Neural progenitor cell (in vitro differentiated cells): ENCODE results near the gene HOXA11. TPM values are rescaled to one million over a fixed set of nuclear protein-coding genes. Genes with fewer than 3 reads are reported as not detected.

Experiments used
- DNase-seq: peaks from one replicate; pipeline ENCODE4 v3.0.0-alpha.2; 2016; ENCODE audit warnings: low spot score
- H2AFZ ChIP-seq: fragments of 200-600 bp; sonication (generic); replicated peaks from 2 replicates; pipeline ENCODE4 v1.6.1; 2016; ENCODE audit warnings: antibody characterized with exemption
- H3F3A ChIP-seq: fragments of 200-600 bp; sonication (generic); 2 replicates; pipeline ENCODE4 v1.6.1; 2016; ENCODE audit warnings: antibody characterized with exemption, low read depth
- H3K27ac ChIP-seq: fragments of 200-600 bp; sonication (generic); 2 replicates; pipeline ENCODE4 v1.5.1; 2016; ENCODE audit warnings: mild to moderate bottlenecking
- H3K27me3 ChIP-seq: fragments of 200-600 bp; sonication (generic); 2 replicates; pipeline ENCODE4 v1.6.1; 2016; ENCODE audit warnings: mild to moderate bottlenecking, moderate library complexity
- H3K36me3 ChIP-seq: fragments of 200-600 bp; sonication (generic); 2 replicates; pipeline ENCODE4 v1.5.1; 2016
- H3K4me1 ChIP-seq: fragments of 200-600 bp; sonication (generic); 2 replicates; pipeline ENCODE4 v1.6.1; 2016; ENCODE audit warnings: mixed run types
- H3K4me2 ChIP-seq: fragments of 200-600 bp; sonication (generic); 2 replicates; pipeline ENCODE4 v1.6.1; 2016
- H3K4me3 ChIP-seq: fragments of 200-600 bp; sonication (generic); 2 replicates; pipeline ENCODE4 v1.5.1; 2016
- H3K79me2 ChIP-seq: fragments of 200-600 bp; sonication (generic); 2 replicates; pipeline ENCODE4 v1.6.1; 2016; ENCODE audit warnings: low read depth
- H3K9ac ChIP-seq: fragments of 200-600 bp; sonication (generic); 2 replicates; pipeline ENCODE4 v1.6.1; 2016
- H3K9me3 ChIP-seq: fragments of 200-600 bp; sonication (generic); 2 replicates; pipeline ENCODE4 v1.5.1; 2016; ENCODE audit warnings: low read depth
- H4K20me1 ChIP-seq: fragments of 200-600 bp; sonication (generic); 2 replicates; pipeline ENCODE4 v1.6.1; 2016; ENCODE audit warnings: low read depth
- H3K27ac Mint-ChIP-seq: 3 replicates; pipeline ENCODE4 v1.8.0; 2021; ENCODE audit warnings: mixed read lengths
- H3K27me3 Mint-ChIP-seq: 2 replicates; pipeline ENCODE4 v1.8.0; 2022; ENCODE audit warnings: low read depth, mild to moderate bottlenecking, inconsistent platforms, moderate library complexity, mixed read lengths; ENCODE audit not compliant: insufficient read depth
- H3K36me3 Mint-ChIP-seq: 3 replicates; pipeline ENCODE4 v1.8.0; 2021; ENCODE audit warnings: mixed read lengths
- H3K4me1 Mint-ChIP-seq: 3 replicates; pipeline ENCODE4 v1.8.0; 2021; ENCODE audit warnings: mixed read lengths
- H3K4me3 Mint-ChIP-seq: 3 replicates; pipeline ENCODE4 v1.8.0; 2021; ENCODE audit warnings: mild to moderate bottlenecking, moderate library complexity, mixed read lengths
- H3K9me3 Mint-ChIP-seq: 3 replicates; pipeline ENCODE4 v1.8.0; 2020; ENCODE audit warnings: mixed read lengths
- EZH2 ChIP-seq: fragments of 200-600 bp; sonication (generic); IDR thresholded peaks from 2 replicates; pipeline ENCODE4 v1.6.1; 2017; ENCODE audit warnings: antibody characterized with exemption, mild to moderate bottlenecking, moderate library complexity
- EZH2phosphoT487 ChIP-seq: fragments of 200-600 bp; sonication (generic); IDR thresholded peaks from 2 replicates; pipeline ENCODE4 v1.6.1; 2017; ENCODE audit warnings: antibody characterized with exemption
- total RNA-seq: library from RNA; depleted of rRNA; stranded (reverse); fragments of >200 nt; gene quantifications from 2 replicates; pipeline ENCODE4 v1.2.3, GENCODE V29; 2015; ENCODE audit warnings: low replicate concordance
- TF ChIP-seq, protein P1 (sequence below): fragments of 200-600 bp; sonication (generic); IDR thresholded peaks from 2 replicates; pipeline ENCODE4 v1.5.1; 2017; ENCODE audit warnings: antibody characterized with exemption, mild to moderate bottlenecking

Gene HOXA11
- total RNA-seq, 1 donor from 2014 or later: not detected

- no peak overlapping the region for H3K4me3 Mint-ChIP-seq
- H3K27me3 Mint-ChIP-seq: peaks cover 85% of the 10 kb centered on the region
- H3K79me2 ChIP-seq: no peaks in the 10 kb centered on the region
- H3K9ac ChIP-seq: no peak overlapping the region
- H3K36me3 ChIP-seq: no peaks in the 10 kb centered on the region
- H2AFZ ChIP-seq: no peak overlapping the region
- TF ChIP-seq, protein P1, sequence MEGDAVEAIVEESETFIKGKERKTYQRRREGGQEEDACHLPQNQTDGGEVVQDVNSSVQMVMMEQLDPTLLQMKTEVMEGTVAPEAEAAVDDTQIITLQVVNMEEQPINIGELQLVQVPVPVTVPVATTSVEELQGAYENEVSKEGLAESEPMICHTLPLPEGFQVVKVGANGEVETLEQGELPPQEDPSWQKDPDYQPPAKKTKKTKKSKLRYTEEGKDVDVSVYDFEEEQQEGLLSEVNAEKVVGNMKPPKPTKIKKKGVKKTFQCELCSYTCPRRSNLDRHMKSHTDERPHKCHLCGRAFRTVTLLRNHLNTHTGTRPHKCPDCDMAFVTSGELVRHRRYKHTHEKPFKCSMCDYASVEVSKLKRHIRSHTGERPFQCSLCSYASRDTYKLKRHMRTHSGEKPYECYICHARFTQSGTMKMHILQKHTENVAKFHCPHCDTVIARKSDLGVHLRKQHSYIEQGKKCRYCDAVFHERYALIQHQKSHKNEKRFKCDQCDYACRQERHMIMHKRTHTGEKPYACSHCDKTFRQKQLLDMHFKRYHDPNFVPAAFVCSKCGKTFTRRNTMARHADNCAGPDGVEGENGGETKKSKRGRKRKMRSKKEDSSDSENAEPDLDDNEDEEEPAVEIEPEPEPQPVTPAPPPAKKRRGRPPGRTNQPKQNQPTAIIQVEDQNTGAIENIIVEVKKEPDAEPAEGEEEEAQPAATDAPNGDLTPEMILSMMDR: no peak
- TF ChIP-seq EZH2phosphoT487 (no peak), EZH2 (no peak)
- H3K9me3 ChIP-seq: no peaks in the 10 kb centered on the region
- no peak overlapping the region for H3K4me3 ChIP-seq
- H3K36me3 Mint-ChIP-seq: no peaks in the 10 kb centered on the region
- H3K4me1 ChIP-seq: no peaks in the 10 kb centered on the region
- H4K20me1 ChIP-seq: peaks cover 98% of the 10 kb centered on the region
- H3K27me3 ChIP-seq: peaks cover 100% of the 10 kb centered on the region
- no peak for DNase-seq
- no peaks in the 10 kb centered on the region for H3F3A ChIP-seq
- H3K27ac ChIP-seq: no peak overlapping the region
- H3K27ac Mint-ChIP-seq: no peak overlapping the region
- peaks cover 22% of the 10 kb centered on the region for H3K9me3 Mint-ChIP-seq
- no peak overlapping the region for H3K4me2 ChIP-seq
- H3K4me1 Mint-ChIP-seq: peaks cover 7% of the 10 kb centered on the region
These were observed 10.0 kb downstream of the HOXA11 start for GRCh38 chr7:27174874-27175625.

GRCh38 chr7:27173956-27174873, 10.8 kb downstream of the HOXA11 start, which contains the start of gene HOXA10:
Gene HOXA10 (minus strand): TSS chr7:27174320. CDS start chr7:27174306, 14 bp downstream.
- TF ChIP-seq EZH2 (peak; percentile 72), EZH2phosphoT487 (peak; percentile 95)
- TF ChIP-seq, protein P1: no peak
- Histone ChIP-seq H3K4me3 (no peak within 1 kb of the TSS), H3F3A (no peaks in the 10 kb centered on the region), H2AFZ (no peak within 1 kb of the TSS), H3K36me3 (no peaks in the 10 kb centered on the region), H3K79me2 (no peaks in the 10 kb centered on the region), H3K4me2 (peak within 1 kb of the TSS; percentile 42), H3K27ac (no peak within 1 kb of the TSS), H3K27me3 (peaks cover 100% of the 10 kb centered on the region), H3K4me1 (no peaks in the 10 kb centered on the region), H3K9ac (no peak within 1 kb of the TSS), H4K20me1 (peaks cover 98% of the 10 kb centered on the region), H3K9me3 (no peaks in the 10 kb centered on the region)
- DNase-seq: no peak
- H3K27me3 Mint-ChIP-seq: peaks cover 80% of the 10 kb centered on the region
- peaks cover 16% of the 10 kb centered on the region for H3K9me3 Mint-ChIP-seq
- H3K36me3 Mint-ChIP-seq: no peaks in the 10 kb centered on the region
- H3K4me1 Mint-ChIP-seq: peaks cover 2% of the 10 kb centered on the region
- no peak within 1 kb of the TSS for H3K27ac Mint-ChIP-seq
- no peak within 1 kb of the TSS for H3K4me3 Mint-ChIP-seq

DNA sequence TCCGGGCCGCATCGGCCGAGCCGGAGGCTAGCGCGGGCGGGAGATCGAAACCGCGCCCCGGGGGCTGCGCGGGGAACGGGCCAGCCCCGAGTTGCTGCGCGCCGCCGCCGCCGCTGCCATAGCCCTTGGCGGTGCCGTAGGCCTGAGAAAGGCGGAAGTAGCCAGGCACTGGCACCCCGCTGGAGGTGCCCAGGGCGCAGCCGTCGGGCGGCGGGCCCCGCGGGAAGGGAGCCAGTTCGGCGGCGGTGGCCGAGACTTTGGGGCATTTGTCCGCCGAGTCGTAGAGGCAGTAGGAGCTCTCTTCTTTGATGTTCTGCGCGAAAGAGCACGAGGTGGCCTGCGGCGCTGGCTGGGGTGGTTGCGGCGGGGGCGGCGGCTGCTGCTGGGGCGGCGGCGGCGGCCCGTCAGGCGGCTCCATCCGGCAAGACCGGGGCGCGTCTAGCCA, 11.5 kb downstream of the HOXA11 start:
- Mint-ChIP-seq H3K36me3 (no peaks in the 10 kb centered on the region), H3K27me3 (peaks cover 80% of the 10 kb centered on the region), H3K9me3 (peaks cover 12% of the 10 kb centered on the region), H3K4me1 (peaks cover 2% of the 10 kb centered on the region), H3K4me3 (no peak overlapping the region), H3K27ac (no peak overlapping the region)
- Histone ChIP-seq H3K9ac (no peak overlapping the region), H3K27me3 (peaks cover 100% of the 10 kb centered on the region), H3K4me1 (no peaks in the 10 kb centered on the region), H3F3A (no peaks in the 10 kb centered on the region), H3K79me2 (no peaks in the 10 kb centered on the region), H4K20me1 (peaks cover 98% of the 10 kb centered on the region), H3K36me3 (no peaks in the 10 kb centered on the region), H3K4me3 (no peak overlapping the region), H3K27ac (no peak overlapping the region), H2AFZ (no peak overlapping the region), H3K4me2 (peak overlapping the region; percentile 42), H3K9me3 (no peaks in the 10 kb centered on the region)
- TF ChIP-seq EZH2 (peak; percentile 99), EZH2phosphoT487 (peak; percentile 97)
- TF ChIP-seq, protein P1: no peak
- no peak for DNase-seq
